HG03520 (cell line): Measurements from ENCODE around the gene TRAPPC6A.

Experiments used
- ATAC-seq: cut with Tn5 transposase; IDR thresholded peaks from one replicate; pipeline ENCODE4 v1.9.1; 2021; ENCODE audit warnings: mild to moderate bottlenecking, moderate library complexity; ENCODE audit not compliant: unreplicated experiment

The TRAPPC6A gene

GRCh38 chr19:45186509-45187334 is 8.7 kb upstream of the TRAPPC6A start:
- ATAC-seq, result no peak

DNA sequence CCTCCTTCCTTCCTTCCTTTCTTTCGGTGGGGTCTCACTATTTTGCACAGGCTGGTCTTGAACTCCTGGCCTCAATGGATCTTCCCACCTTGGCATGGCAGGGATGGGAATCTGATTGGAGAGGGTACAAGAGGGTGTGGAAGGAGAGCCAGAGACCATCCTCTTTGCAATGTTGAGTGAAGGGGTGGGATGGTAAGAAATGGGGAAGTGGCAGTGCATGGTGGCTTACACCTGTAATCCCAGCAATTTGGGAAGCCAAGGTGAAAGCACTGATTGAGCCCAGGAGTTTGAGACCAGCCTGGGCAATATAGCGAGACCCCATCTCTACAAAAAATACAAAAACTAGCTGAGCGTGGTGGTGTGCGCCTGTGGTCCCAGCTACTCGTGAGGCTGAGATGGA is 6.1 kb upstream of the TRAPPC6A start:
- no peak for ATAC-seq

- ATAC-seq, result no peak
Observed at GRCh38 chr19:45182758-45183157, 4.7 kb upstream of the TRAPPC6A start.

- ATAC-seq, result no peak
Observed at GRCh38 chr19:45180936-45181335, 2.9 kb upstream of the TRAPPC6A start.

DNA sequence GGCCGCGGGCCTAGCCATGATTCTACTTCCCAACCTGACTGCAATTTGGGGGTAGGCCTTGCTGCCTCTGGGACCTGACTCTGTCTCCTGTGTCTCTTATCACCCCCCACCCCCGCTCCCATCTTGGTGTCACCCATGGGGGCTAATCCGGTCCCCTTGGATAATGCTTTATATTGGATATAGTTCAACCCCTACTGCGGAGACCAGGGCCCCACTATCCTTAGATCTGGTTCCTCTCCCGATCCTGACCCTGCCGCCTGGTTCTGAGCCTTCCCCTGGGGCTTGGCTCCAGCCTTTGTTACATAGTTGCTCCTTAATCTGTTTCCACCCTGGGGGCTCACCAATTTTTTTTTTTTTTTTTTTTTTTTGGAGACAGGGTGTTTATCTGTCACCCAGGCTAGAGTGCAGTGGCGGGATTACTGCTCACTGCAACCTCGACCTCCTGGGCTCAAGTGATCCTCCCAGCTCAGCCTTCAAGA is 1.9 kb upstream of the TRAPPC6A start:
- no peak for ATAC-seq

DNA sequence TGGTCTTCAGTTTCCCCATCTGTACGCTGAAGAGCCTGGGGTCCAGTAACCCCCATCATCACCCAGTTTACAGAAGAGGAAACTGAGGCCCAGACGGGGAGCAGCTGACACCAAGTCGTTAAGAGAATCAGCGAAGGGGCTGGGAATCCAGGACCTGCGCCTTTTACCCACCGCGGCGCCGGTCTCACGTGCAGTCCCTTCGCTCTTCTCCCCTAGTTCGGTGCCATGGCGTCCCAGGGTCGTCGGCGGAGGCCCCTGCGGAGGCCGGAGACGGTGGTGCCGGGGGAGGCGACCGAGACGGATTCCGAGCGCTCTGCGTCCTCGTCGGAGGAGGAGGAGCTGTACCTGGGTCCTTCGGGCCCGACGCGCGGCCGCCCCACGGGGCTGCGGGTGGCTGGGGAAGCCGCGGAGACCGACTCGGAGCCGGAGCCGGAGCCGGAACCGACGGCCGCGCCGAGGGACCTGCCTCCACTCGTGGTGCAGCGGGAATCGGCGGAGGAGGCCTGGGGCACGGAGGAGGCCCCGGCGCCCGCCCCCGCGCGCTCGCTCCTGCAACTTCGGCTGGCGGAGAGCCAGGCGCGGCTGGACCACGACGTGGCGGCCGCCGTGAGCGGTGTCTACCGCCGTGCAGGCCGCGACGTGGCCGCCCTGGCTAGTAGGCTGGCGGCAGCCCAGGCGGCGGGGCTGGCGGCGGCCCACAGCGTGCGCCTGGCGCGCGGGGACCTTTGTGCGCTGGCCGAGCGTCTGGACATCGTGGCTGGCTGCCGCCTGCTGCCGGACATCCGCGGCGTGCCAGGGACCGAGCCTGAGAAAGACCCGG is 1.2 kb upstream of the TRAPPC6A start:
- ATAC-seq, result no peak

DNA sequence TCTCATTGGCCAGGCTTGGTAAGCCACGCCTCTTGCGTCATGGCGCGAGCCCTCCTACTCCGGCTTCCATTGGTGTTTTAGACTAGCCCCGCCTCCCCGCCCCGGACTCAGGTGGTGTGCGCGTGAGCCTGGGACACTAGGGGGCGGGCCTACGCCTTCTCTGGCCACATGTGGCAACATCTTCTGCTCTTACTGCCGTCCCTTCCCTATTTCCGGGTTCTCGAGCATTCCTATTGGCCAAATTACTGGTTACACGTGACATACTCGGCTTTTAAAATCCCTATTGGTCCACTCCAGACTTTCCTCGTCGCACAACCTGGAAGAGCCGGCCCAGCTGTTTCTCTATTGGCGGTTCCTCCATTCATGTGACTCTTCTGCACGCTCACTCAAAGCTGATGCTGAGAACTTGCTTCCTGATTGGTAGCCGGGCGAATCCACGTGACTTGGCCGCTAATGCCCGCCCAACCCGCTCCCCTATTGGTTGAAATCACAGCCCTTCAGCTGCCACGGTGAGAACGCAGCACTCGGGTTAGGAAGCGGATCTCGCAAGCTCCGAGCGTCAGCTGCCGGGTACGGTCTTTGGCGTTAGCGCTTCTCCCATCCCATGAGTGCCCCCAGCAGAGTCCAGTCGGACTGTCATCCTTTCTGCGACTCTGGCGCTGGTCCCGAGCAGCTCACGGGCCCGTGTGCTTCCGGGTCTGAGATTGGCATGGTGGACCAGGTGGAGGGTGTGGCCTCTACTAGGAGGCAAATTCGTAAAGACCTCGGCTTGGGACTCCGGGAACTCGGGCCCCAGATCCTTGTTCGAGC is 430 bp upstream of the TRAPPC6A start, which contains the start of gene BLOC1S3:
TSS of gene BLOC1S3 (plus strand) at position 523 of the 810 bp plus-strand sequence. CDS start 513 bp downstream, outside the sequence.
- ATAC-seq, result peak; percentile 64

DNA sequence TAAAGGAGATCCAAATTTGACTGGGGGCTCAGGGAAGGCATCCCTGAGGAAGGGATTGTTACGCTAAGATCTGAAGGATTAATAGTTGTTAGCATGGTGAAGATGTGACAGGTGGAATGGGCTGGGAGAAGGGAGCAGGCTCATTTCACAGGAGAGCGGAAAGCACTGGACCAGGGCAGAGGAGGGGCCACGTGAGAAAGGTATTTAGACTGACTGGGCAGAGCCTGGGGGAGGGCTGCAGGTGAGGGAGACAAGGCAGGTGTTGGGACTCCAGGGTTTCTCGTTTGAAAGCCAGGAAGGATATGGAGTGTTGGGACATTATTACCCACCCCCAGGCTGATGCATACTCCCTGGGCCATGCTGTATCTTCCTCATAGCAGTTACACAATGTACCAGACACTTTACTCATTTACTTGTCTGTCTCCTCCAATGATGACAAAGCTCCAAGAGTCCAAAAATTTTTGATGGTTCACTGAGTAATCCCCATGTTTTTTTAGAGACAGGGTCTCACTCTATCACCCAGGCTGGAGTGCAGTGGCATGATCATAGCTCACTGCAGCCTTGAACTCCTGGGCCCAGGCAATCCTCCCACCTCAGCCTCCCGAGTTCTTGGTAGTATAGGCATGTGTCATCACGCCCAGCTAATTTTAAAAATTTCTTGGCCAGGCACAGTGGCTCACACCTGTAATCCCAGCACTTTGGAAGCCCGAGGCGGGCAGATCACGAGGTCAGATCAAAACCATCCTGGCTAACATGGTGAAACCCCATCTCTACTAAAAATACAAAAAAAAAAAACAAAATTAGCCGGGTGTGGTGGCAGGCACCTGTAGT is 2.3 kb downstream of the TRAPPC6A start:
- ATAC-seq, result no peak

- no peak for ATAC-seq
Observed at GRCh38 chr19:45173816-45174215, 4.2 kb downstream of the TRAPPC6A start.

GRCh38 chr19:45172611-45173208 is 5.3 kb downstream of the TRAPPC6A start:
- no peak for ATAC-seq

DNA sequence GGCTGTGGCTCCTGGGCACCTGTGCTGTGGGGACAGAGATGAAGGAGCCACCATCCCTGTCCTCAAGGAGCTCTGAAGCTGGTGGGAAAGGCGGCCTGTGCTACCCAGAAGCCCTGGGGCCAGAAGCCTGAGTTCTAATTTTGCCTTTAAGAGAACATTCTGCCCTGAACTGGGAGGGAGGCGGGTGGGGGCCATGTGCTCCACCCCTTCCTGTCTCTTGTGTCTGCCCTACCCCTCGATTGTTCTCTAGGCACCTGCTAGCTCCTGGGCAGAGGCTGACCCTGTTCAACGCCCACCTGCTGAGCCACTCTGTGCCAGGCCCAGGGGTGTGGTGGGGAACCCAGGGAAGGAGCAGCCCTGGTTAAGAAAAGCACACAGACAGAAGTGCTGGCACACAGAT is 5.9 kb downstream of the TRAPPC6A start:
- ATAC-seq, result no peak

GRCh38 chr19:45171211-45171623 is 6.8 kb downstream of the TRAPPC6A start:
- ATAC-seq, result no peak

- no peak for ATAC-seq
Observed at GRCh38 chr19:45170146-45171106, 7.6 kb downstream of the TRAPPC6A start.

DNA sequence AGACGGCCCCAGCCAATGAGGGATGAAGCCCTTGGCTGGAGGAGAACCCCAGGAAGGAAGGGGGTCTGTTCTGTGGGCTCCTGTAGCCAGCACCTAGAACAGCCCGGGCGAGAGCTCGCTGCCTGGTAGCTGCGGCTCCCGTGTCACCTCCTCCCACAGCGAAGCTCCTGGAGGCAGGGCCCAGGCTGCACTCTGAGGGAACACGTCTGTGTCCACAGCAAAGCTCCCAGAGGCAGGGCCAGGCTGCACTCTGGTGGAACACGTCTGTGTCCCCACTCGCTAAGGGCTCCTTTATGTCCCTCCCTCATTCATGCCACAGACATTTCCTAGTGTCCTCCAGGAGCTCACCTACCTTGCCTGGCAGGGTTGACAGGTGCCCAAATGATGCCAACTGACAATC is 8.4 kb downstream of the TRAPPC6A start:
- no peak for ATAC-seq

GRCh38 chr19:45168767-45169351 is 9.2 kb downstream of the TRAPPC6A start:
- no peak for ATAC-seq

GRCh38 chr19:45166723-45167252 is 11.2 kb downstream of the TRAPPC6A start:
- no peak for ATAC-seq

GRCh38 chr19:45164577-45165335 is 13.3 kb downstream of the TRAPPC6A start:
- ATAC-seq, result no peak
